IPS DF 6.9 (cell line): ENCODE results near the gene PRXL2C.
"Not testable (repeated sequence)": the region's sequence is repeated elsewhere in the genome, so short reads cannot be mapped to it uniquely, and the experiment has no call there.

Experiments used
- DNase-seq: peaks from one replicate; pipeline ENCODE4 v3.0.0-alpha.2; 2013; ENCODE audit warnings: low read depth, low spot score
- H3K27ac ChIP-seq: one replicate; pipeline ENCODE4 v1.5.1; 2013; ENCODE audit warnings: low read length, control low read depth
- H3K27me3 ChIP-seq: 2 replicates; pipeline ENCODE4 v1.6.1; 2013; ENCODE audit warnings: mild to moderate bottlenecking, low read length; ENCODE audit not compliant: control insufficient read depth, insufficient read depth
- H3K36me3 ChIP-seq: 2 replicates; pipeline ENCODE4 v1.6.1; 2013; ENCODE audit warnings: low read length; ENCODE audit not compliant: control insufficient read depth, insufficient read depth
- H3K4me1 ChIP-seq: 2 replicates; pipeline ENCODE4 v1.6.1; 2013; ENCODE audit warnings: low read length; ENCODE audit not compliant: control insufficient read depth, insufficient read depth
- H3K4me3 ChIP-seq: 2 replicates; pipeline ENCODE4 v1.5.1; 2013; ENCODE audit warnings: mild to moderate bottlenecking, low read length
- H3K9me3 ChIP-seq: 2 replicates; pipeline ENCODE4 v1.6.1; 2013; ENCODE audit warnings: low read length, inconsistent platforms; ENCODE audit not compliant: control insufficient read depth, insufficient read depth
- WGBS: extraction: QIAGEN DNeasy Blood & Tissue Kit; methylation state at CpG from one replicate; pipeline ENCODE4 v1.1.7; 2013; ENCODE audit warnings: mixed read lengths, missing lambda C conversion rate; ENCODE audit not compliant: insufficient read length, insufficient coverage; 5-methylcytosine and 5-hydroxymethylcytosine counted together

Gene PRXL2C

DNA sequence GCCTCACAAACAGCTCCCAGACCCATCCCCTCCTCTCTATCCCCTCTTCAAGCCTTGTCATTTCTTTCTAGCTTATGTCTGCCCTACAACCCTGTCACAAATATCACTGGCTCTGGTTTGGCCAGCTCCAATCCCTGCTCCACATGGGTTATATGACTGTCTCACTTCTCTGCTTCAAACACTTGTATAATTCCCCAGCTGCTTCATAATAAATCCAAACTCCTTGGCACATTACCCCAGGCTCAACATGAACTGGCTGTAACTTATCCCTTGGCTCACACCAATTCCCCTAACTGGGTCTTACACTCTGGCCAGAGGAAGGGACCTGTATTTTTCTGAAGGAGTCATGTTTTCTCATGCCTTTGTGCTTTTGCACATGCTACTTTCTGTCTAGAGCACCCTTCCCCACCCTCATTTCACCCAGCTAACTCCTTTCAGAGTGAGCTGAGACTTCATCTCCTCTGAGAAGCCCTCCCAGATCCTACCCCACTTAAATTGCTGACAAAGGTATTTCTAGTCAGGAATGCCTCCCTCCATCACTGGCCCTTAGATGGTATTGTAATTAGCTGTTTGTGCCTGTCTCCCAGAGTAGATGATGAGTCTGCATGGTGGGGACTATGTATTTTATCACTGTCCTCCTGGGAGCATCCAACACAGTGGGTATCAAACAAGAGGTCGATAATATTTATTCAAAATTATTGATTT is 5.3 kb downstream of the PRXL2C start:
- Histone ChIP-seq H3K27ac (no peak overlapping the region), H3K27me3 (no peaks in the 10 kb centered on the region), H3K9me3 (no peaks in the 10 kb centered on the region), H3K4me3 (no peak overlapping the region), H3K4me1 (no peaks in the 10 kb centered on the region), H3K36me3 (no peaks in the 10 kb centered on the region)
- WGBS = no CpG with 5 or more reads among the region's 1 CpG
- DNase-seq = no peak

DNA sequence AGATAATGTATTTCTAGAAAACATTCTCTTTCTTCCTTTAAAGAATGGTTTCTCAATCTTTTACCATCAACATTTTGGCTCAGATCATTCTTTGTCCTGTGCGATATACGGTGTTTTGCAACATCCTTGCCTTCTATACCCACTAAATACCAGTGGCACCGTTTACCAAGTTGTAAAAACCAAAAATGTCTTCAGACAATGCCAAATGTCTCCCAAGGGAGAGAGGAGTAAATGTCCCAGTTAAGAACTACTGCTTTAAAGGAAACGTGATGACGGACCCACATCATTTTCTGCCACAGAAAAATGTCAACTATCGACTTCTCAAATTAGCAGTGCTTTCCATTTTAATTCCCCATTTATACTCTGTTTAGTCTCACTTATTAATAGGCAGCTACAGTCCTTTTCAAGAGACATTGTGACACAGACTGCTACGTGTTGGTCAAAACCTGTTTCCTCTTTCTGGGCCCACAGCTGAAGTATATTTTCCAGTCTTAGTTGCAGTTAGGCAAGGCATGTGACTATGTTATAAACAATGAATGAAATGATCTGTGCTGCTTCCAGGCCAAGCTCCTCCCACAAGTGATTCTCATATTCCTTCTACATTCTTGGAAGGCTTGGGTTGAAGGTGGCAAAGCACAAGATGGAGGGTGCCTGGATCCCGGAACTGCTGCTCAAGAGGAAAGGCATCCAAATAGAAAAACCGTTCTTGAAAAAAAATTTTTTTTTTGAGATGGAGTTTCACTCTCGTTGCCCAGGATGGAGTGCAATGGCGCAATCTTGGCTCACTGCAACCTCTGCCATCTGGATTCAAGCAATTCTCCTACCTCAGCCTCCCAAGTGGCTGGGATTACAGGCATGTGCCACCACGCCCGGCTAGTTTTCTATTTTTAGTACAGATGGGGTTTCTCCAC is 8.8 kb downstream of the PRXL2C start:
- H3K36me3 ChIP-seq = no peaks in the 10 kb centered on the region
- H3K4me1 ChIP-seq = no peaks in the 10 kb centered on the region
- WGBS = no CpG with 5 or more reads among the region's 13 CpGs
- H3K27me3 ChIP-seq = no peaks in the 10 kb centered on the region
- no peak for DNase-seq
- no peak overlapping the region for H3K27ac ChIP-seq
- no peaks in the 10 kb centered on the region for H3K9me3 ChIP-seq
- no peak overlapping the region for H3K4me3 ChIP-seq

- Histone ChIP-seq H3K36me3 (no peaks in the 10 kb centered on the region), H3K4me1 (no peaks in the 10 kb centered on the region), H3K4me3 (no peak overlapping the region), H3K27ac (no peak overlapping the region), H3K27me3 (no peaks in the 10 kb centered on the region), H3K9me3 (no peaks in the 10 kb centered on the region)
- WGBS = no CpG with 5 or more reads among the region's 2 CpGs
- no peak for DNase-seq
Measured at GRCh38 chr9:96644137-96644536, 11.0 kb downstream of the PRXL2C start.

- no CpG with 5 or more reads among the region's 3 CpGs for WGBS
- Histone ChIP-seq H3K36me3 (no peaks in the 10 kb centered on the region), H3K4me3 (no peak overlapping the region), H3K9me3 (no peaks in the 10 kb centered on the region), H3K27ac (no peak overlapping the region), H3K4me1 (no peaks in the 10 kb centered on the region), H3K27me3 (no peaks in the 10 kb centered on the region)
- DNase-seq = no peak
Measured at GRCh38 chr9:96641514-96641913, 13.6 kb downstream of the PRXL2C start.

DNA sequence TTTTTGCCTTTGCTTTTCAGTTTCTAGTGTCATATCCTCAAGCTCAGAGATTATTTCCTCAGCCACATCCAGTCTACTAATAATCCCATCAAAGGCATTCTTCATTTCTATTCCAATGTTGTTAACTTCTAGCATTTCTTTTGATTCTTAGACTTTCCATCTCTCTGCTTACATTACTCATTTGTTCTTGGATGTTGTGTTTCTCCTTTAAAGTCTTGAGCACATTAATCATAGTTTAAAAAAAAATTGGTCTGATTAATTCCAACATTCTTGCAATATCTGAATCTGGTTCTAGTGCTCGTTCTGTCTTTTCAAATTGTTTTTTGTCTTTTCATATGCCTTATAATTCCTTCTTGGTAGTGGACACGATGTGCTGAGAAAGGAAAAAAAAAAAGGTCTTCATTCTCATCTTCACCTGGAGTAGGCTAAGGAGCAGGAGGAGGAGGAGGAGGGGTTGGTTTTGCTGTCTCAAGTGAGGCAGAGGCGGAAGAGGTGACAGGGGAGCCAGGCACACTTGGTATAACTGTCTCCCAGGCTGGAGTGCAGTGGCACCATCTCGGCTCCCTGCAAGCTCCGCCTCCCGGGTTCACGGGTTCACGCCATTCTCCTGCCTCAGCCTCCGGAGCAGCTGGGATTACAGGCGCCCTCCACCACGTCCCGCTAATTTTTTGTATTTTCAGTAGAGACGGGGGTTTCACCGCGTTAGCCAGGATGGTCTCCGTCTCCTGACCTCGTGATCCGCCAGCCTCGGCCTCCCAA is 16.3 kb downstream of the PRXL2C start:
- no peak for DNase-seq

GRCh38 chr9:96636368-96636767 is 18.7 kb downstream of the PRXL2C start:
- Histone ChIP-seq H3K9me3 (no peaks in the 10 kb centered on the region), H3K27me3 (no peaks in the 10 kb centered on the region), H3K36me3 (no peaks in the 10 kb centered on the region), H3K4me1 (no peaks in the 10 kb centered on the region), H3K4me3 (no peak overlapping the region), H3K27ac (no peak overlapping the region)
- DNase-seq = no peak
- no CpG with 5 or more reads among the region's 1 CpG for WGBS

More for the DNA sequence above, 16.3 kb downstream of the PRXL2C start:
- Histone ChIP-seq H3K9me3 (no peaks in the 10 kb centered on the region), H3K27ac (no peak overlapping the region), H3K27me3 (no peaks in the 10 kb centered on the region), H3K4me3 (no peak overlapping the region), H3K36me3 (no peaks in the 10 kb centered on the region), H3K4me1 (no peaks in the 10 kb centered on the region)
- WGBS = no CpG with 5 or more reads among the region's 19 CpGs

- not testable (repeated sequence) for DNase-seq, H3K27me3 ChIP-seq, H3K4me1 ChIP-seq, H3K36me3 ChIP-seq, H3K27ac ChIP-seq, H3K9me3 ChIP-seq, H3K4me3 ChIP-seq
- WGBS = no CpG with 5 or more reads among the region's 8 CpGs
Measured at GRCh38 chr9:96633579-96633978, 21.5 kb downstream of the PRXL2C start.

DNA sequence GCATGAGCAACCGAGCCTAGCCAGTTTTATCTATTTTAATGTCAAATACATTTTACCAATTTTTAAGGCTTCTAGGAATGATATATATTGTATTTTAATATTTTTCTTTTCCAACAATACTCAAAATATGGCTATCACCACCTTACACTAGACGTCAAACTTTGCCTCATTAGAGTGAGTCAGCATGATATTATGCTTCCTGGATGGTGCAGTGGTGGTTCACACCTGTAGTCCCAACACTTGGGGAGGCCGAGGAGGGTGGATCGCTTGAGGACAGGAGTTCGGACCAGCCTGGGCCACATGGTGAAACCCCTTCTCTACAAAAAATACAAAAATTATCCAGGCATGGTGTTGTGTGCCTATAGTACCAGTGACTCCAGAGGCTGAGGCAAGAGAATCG is 28.2 kb downstream of the PRXL2C start:
- Histone ChIP-seq H3K4me3 (no peak overlapping the region), H3K27me3 (no peaks in the 10 kb centered on the region), H3K4me1 (no peaks in the 10 kb centered on the region), H3K9me3 (no peaks in the 10 kb centered on the region), H3K36me3 (no peaks in the 10 kb centered on the region), H3K27ac (no peak overlapping the region)
- no CpG with 5 or more reads among the region's 6 CpGs for WGBS
- no peak for DNase-seq

- no peak for DNase-seq
- H3K4me3 ChIP-seq = no peak overlapping the region
- WGBS = no CpG with 5 or more reads among the region's 4 CpGs
- peaks cover 2% of the 10 kb centered on the region; the same call in 1 of the 2 replicates for H3K4me1 ChIP-seq
- H3K9me3 ChIP-seq = no peaks in the 10 kb centered on the region
- peaks cover 5% of the 10 kb centered on the region for H3K27me3 ChIP-seq
- H3K36me3 ChIP-seq = no peaks in the 10 kb centered on the region
- H3K27ac ChIP-seq = no peak overlapping the region
Measured at GRCh38 chr9:96621618-96622017, 33.5 kb downstream of the PRXL2C start.

DNA sequence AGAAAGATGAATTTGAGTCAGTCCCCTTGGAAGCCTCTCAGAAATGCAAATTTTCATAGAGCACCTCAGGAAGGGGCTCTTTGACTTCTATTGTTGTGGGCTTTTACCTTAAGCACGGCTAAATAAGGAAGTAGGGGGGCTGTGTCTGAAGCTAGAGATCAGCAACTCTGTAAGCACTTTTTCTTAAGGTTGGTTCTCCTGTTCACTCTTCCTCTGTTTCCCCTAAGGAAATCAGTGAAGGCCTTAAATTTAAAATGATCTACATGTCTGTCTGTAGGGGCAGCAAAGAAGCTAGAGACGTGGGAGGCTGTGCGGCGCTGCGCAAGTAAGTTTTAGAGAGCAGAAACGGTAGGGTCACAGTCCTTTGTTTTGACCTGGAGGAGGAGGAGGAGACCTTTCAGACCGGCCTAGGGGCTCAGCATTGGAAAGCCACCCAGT is 34.3 kb downstream of the PRXL2C start:
- no CpG with 5 or more reads among the region's 7 CpGs for WGBS
- Histone ChIP-seq H3K4me3 (no peak overlapping the region), H3K9me3 (no peaks in the 10 kb centered on the region), H3K4me1 (peaks cover 2% of the 10 kb centered on the region; the same call in 1 of the 2 replicates), H3K27ac (no peak overlapping the region), H3K27me3 (peaks cover 5% of the 10 kb centered on the region), H3K36me3 (no peaks in the 10 kb centered on the region)
- no peak for DNase-seq
